Testis (tissue), 3 donors: ENCODE measurements around the gene C19orf25. TPM values are rescaled to one million over a fixed set of nuclear protein-coding genes. Genes with fewer than 3 reads are reported as not detected.

Experiments used
- DNase-seq: peaks from one replicate; pipeline ENCODE4 v3.0.0-alpha.2; 2019
- H3K27ac ChIP-seq, 2 donors: fragments of 200-600 bp; sonication (generic); one replicate each; pipeline ENCODE4 v1.5.1; 2019
- H3K27me3 ChIP-seq: fragments of 200-600 bp; sonication (generic); one replicate; pipeline ENCODE4 v1.5.1; 2019
- H3K36me3 ChIP-seq: fragments of 200-600 bp; sonication (generic); one replicate; pipeline ENCODE4 v1.5.1; 2017; ENCODE audit warnings: low read depth; ENCODE audit errors: missing control alignments
- H3K4me1 ChIP-seq: fragments of 200-600 bp; sonication (generic); one replicate; pipeline ENCODE4 v1.5.1; 2019
- H3K4me3 ChIP-seq, 2 donors: fragments of 200-600 bp; sonication (generic); one replicate each; pipeline ENCODE4 v1.5.1; 2017 to 2019
- H3K9me3 ChIP-seq: fragments of 200-600 bp; sonication (generic); one replicate; pipeline ENCODE4 v1.5.1; 2017
- CTCF ChIP-seq, 3 experiments: fragments of 450-650 bp in 2 of 3; fragments of 200-600 bp in 1 of 3; sonication (generic) in 1 of 3; IDR thresholded peaks; one replicate each; pipeline ENCODE4 v1.5.1; 2016 to 2019; ENCODE audit warnings: antibody characterized with exemption in 3 of 3, mild to moderate bottlenecking in 2 of 3, moderate library complexity in 1 of 3
- POLR2A ChIP-seq: fragments of 450-650 bp; IDR thresholded peaks from one replicate; pipeline ENCODE4 v1.6.1; 2017; ENCODE audit warnings: antibody characterized with exemption, mild to moderate bottlenecking, moderate library complexity
- WGBS, 2 donors: methylation state at CpG; one replicate each; pipeline ENCODE4 v1.1.5; 2018; 5-methylcytosine and 5-hydroxymethylcytosine counted together
- intact Hi-C: fragments of 100-400 bp; cut with DNase I; formaldehyde crosslinking; loops from one replicate; pipeline ENCODE4 v1.15.1; 2023; ENCODE audit warnings: low total_unique reads
- polyA plus RNA-seq: library from polyadenylated mRNA; stranded (reverse); fragments of 350-450 nt; fragmentation: Illumina TruSeq; extraction: RNeasy Lipid Tissue Mini Kit (QIAGEN cat#74804); gene quantifications from one replicate; pipeline ENCODE4 v1.2.3, GENCODE V29; 2014; ENCODE audit warnings: low read depth, low replicate concordance; ENCODE audit not compliant: insufficient read depth
- total RNA-seq, 2 donors: library from RNA; depleted of rRNA; stranded (reverse); fragments of >200 nt; gene quantifications; one replicate each; pipeline ENCODE4 v1.2.3, GENCODE V29; 2016

Gene C19orf25
- total and polyA plus RNA-seq, 3 donors from 2014 or later = 39.3 to 72.5 (median 55.4) TPM

GRCh38 chr19:1455336-1456120, 23.5 kb downstream of the C19orf25 start:
- H3K9me3 ChIP-seq = no peaks in the 10 kb centered on the region
- H3K4me1 ChIP-seq = peaks cover 22% of the 10 kb centered on the region
- intact Hi-C loops = no loop called here
- H3K36me3 ChIP-seq = no peaks in the 10 kb centered on the region
- DNase-seq = peak; percentile 56
- 5 to 8% methylated on average over 15 to 35 of the region's 42 CpGs for WGBS, 2 donors
- no peak overlapping the region for H3K27ac ChIP-seq
- TF ChIP-seq CTCF (IDR thresholded peaks at IDR 0.05) (no peak), POLR2A (no peak)
- H3K4me3 ChIP-seq = peak overlapping the region in 1 of 2 donors; percentile 14
- H3K27me3 ChIP-seq = no peaks in the 10 kb centered on the region

- WGBS, 2 donors = 11 to 16% methylated on average over 8 to 22 of the region's 22 CpGs
- TF ChIP-seq CTCF (IDR thresholded peaks at IDR 0.05) (no peak), POLR2A (no peak)
- Histone ChIP-seq H3K9me3 (no peaks in the 10 kb centered on the region), H3K36me3 (no peaks in the 10 kb centered on the region), H3K4me1 (peaks cover 22% of the 10 kb centered on the region), H3K27ac (no peak overlapping the region), H3K4me3 (peak overlapping the region in 1 of 2 donors; percentile 14), H3K27me3 (no peaks in the 10 kb centered on the region)
- intact Hi-C loops = no loop called here
- no peak for DNase-seq
These were observed 24.0 kb downstream of the C19orf25 start for GRCh38 chr19:1455002-1455335.

- Histone ChIP-seq H3K36me3 (no peaks in the 10 kb centered on the region), H3K27me3 (no peaks in the 10 kb centered on the region), H3K4me1 (peaks cover 22% of the 10 kb centered on the region), H3K4me3 (no peak overlapping the region), H3K27ac (no peak overlapping the region), H3K9me3 (no peaks in the 10 kb centered on the region)
- WGBS, 2 donors = 36 to 46% methylated on average over 20 to 32 of the region's 33 CpGs
- intact Hi-C loops = no loop called here
- DNase-seq = peak; percentile 84
- TF ChIP-seq POLR2A = no peak
These were observed 25.3 kb downstream of the C19orf25 start for GRCh38 chr19:1453525-1454364.

- Histone ChIP-seq H3K27me3 (no peaks in the 10 kb centered on the region), H3K9me3 (no peaks in the 10 kb centered on the region), H3K27ac (no peak overlapping the region), H3K36me3 (no peaks in the 10 kb centered on the region), H3K4me3 (no peak overlapping the region), H3K4me1 (peaks cover 22% of the 10 kb centered on the region)
- WGBS, 2 donors = 64 to 71% methylated on average over 7 to 26 of the region's 30 CpGs
- TF ChIP-seq CTCF (IDR thresholded peaks at IDR 0.05) = no peak
- TF ChIP-seq POLR2A = no peak
- intact Hi-C loops = no loop called here
- DNase-seq = no peak
These were observed 26.1 kb downstream of the C19orf25 start for GRCh38 chr19:1452802-1453524.
